Measurements from ENCODE around the gene TEX48.

TEX48 gene

DNA sequence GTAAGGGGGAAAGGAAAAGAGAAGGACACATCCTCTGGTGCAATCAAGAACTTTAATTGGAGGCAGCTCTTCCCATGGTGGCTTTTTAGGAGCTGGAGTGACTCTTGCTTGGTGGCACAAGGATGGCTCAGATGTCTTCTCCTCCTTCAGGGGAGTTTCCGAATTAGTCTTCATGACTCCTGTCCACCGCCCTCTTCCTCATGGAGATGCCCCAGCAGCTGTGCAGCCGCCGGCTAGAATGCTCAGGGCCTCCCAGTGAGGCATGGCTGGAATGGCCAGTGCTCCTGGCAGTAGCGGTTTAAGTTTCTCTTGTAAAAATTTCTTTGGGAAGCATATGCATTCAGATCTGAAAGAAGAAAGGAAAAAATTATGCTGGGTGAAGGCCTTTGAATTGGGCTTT lies 15.6 kb downstream of the TEX48 start:
- no peaks in the 10 kb centered on the region for H3K27me3 ChIP-seq (ENCODE audit: insufficient read depth, low read length)
- H3K27ac ChIP-seq (ENCODE audit: low read depth, low read length) = no peak overlapping the region
- H3K4me1 ChIP-seq (ENCODE audit: insufficient read depth, low read length) = peaks cover 4% of the 10 kb centered on the region; the same call in 1 of the 2 replicates
- no peak overlapping the region for H3K4me3 ChIP-seq (ENCODE audit: low read length)
- H3K9ac ChIP-seq (ENCODE audit: low read depth, low read length) = no peak overlapping the region
- 94% methylated on average over 5 of the region's 5 CpGs for WGBS
- no peaks in the 10 kb centered on the region for H3K9me3 ChIP-seq (ENCODE audit: insufficient read depth, low read depth, low read length)
- H3K36me3 ChIP-seq (ENCODE audit: insufficient read depth, low read length) = no peaks in the 10 kb centered on the region

DNA sequence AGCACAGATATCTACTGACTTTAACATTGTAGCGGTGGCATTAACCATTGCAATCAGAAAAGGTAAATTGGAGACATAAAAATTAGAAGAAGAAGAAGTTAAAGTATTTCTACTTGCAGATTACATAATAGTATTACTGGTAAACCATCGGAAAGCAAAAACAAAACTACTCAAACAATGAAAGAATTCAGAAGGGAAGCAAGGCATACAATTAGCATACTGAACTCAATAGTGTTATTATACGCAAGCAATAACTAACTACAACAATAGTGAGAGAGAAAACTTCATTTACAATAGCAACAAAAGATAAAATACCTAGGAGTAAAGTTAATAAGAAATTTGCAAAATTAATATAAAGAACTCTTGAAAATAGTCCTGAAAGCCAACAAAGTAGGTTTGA lies 17.8 kb downstream of the TEX48 start:
- H3K9me3 ChIP-seq (ENCODE audit: insufficient read depth, low read depth, low read length) = no peaks in the 10 kb centered on the region
- H3K27me3 ChIP-seq (ENCODE audit: insufficient read depth, low read length) = no peaks in the 10 kb centered on the region
- WGBS = 95% methylated on average over 2 of the region's 3 CpGs
- no peak overlapping the region for H3K27ac ChIP-seq (ENCODE audit: low read depth, low read length)
- no peaks in the 10 kb centered on the region for H3K36me3 ChIP-seq (ENCODE audit: insufficient read depth, low read length)
- H3K4me3 ChIP-seq (ENCODE audit: low read length) = no peak overlapping the region
- peaks cover 4% of the 10 kb centered on the region; the same call in 1 of the 2 replicates for H3K4me1 ChIP-seq (ENCODE audit: insufficient read depth, low read length)
- no peak overlapping the region for H3K9ac ChIP-seq (ENCODE audit: low read depth, low read length)

DNA sequence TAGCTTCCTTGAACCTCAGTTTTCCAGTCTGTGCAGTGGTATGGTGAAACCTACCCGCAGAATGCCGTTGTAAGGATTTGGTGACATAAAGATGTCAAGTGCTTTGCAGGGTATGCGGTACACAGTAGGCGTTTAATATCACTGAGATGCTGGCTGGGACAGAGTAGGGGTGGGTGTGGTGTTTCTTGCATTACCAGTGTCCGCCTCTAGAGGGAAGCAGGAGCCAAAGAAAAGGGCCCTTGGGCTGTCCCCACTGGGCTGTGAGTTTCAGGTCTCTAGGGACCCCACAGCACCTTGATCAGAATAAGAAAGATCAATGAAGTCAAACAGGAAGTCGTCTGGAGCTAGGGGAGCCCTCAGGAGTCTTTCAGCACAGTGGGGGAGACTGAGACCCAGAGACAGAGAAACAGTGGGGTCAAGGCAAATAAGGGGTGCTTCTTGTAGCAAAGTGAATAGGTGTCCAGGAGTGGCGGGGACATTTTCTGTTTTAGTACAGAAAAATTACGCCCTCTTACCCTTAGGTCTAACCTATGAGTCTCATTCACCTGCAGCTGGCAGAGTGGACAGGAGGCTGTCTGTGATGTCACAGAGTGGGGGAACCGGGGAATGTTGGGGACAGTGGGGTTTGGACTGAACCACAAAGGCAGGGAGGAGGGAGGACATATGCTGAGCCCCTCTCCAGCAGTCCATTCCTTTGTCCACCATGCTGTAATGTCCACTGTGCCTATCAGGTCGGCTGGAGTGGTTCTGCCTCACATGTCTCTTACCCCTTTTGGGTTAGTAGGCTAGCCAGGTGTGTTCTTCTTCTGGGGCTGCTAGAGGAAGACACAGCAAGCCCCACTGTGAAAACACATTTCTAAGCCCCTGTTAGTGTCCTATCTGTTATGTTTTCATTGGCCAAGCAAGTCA lies 19.7 kb downstream of the TEX48 start:
- H3K9me3 ChIP-seq (ENCODE audit: insufficient read depth, low read depth, low read length) = no peaks in the 10 kb centered on the region
- peaks cover 4% of the 10 kb centered on the region; the same call in 1 of the 2 replicates for H3K4me1 ChIP-seq (ENCODE audit: insufficient read depth, low read length)
- 52% methylated on average over 10 of the region's 10 CpGs for WGBS
- no peaks in the 10 kb centered on the region for H3K36me3 ChIP-seq (ENCODE audit: insufficient read depth, low read length)
- no peaks in the 10 kb centered on the region for H3K27me3 ChIP-seq (ENCODE audit: insufficient read depth, low read length)
- no peak overlapping the region for H3K9ac ChIP-seq (ENCODE audit: low read depth, low read length)
- no peak overlapping the region for H3K4me3 ChIP-seq (ENCODE audit: low read length)
- no peak overlapping the region for H3K27ac ChIP-seq (ENCODE audit: low read depth, low read length)

DNA sequence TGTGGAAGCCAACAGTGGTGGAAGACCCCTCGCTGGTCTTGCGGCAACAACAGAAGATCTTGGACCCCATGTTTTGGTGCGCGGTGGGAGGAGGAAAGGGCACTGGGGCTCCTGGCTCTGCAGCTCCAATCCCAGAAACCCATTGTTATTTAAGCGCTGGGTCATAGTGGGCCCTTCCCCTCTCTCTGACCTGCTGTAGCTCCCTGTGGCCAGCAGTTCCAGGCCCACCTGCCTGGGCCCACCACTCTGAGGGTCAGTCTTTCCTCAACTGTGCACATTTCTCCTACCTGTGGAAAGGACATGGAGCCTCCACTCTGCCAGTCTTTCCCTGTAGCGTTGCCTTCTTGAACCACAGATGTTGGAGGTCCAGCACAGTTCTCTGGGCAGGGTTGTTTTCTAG lies 24.3 kb downstream of the TEX48 start, which contains the start of gene TEX53:
Gene TEX53 (minus strand): TSS at position 101 of the 400 bp plus-strand sequence. CDS start 31 bp downstream, at position 70.
- Histone ChIP-seq H3K9ac (ENCODE audit: low read depth, low read length) (no peak within 1 kb of the TSS), H3K4me1 (ENCODE audit: insufficient read depth, low read length) (peaks cover 3% of the 10 kb centered on the region; the same call in 1 of the 2 replicates), H3K9me3 (ENCODE audit: insufficient read depth, low read depth, low read length) (no peaks in the 10 kb centered on the region), H3K27ac (ENCODE audit: low read depth, low read length) (no peak within 1 kb of the TSS), H3K4me3 (ENCODE audit: low read length) (no peak within 1 kb of the TSS), H3K27me3 (ENCODE audit: insufficient read depth, low read length) (no peaks in the 10 kb centered on the region), H3K36me3 (ENCODE audit: insufficient read depth, low read length) (no peaks in the 10 kb centered on the region)
- 96% methylated on average over 6 of the region's 6 CpGs for WGBS

DNA sequence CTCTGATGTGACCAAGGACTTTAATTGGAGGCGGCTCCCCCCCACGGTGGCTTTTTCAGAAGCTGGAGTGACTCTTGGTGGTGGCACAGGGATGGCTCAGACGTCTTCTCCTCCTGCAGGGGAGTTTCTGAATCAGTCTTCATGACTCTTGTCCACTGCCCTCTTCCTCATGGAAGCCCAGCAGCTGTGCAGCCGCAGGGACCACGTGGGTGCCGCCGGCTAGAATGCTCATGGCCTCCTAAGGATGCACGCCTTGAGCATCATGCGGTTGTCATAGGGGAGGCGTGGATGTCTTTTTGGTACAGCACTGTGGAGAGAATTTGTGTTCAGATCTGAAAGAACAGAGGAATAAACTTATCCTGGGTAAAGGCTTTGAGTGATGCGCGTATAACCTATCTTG lies 25.7 kb downstream of the TEX48 start:
- no peak overlapping the region for H3K4me3 ChIP-seq (ENCODE audit: low read length)
- no peaks in the 10 kb centered on the region for H3K36me3 ChIP-seq (ENCODE audit: insufficient read depth, low read length)
- no peak overlapping the region for H3K27ac ChIP-seq (ENCODE audit: low read depth, low read length)
- no peaks in the 10 kb centered on the region for H3K4me1 ChIP-seq (ENCODE audit: insufficient read depth, low read length)
- H3K9ac ChIP-seq (ENCODE audit: low read depth, low read length) = no peak overlapping the region
- H3K9me3 ChIP-seq (ENCODE audit: insufficient read depth, low read depth, low read length) = no peaks in the 10 kb centered on the region
- WGBS = 81% methylated on average over 10 of the region's 12 CpGs
- H3K27me3 ChIP-seq (ENCODE audit: insufficient read depth, low read length) = no peaks in the 10 kb centered on the region

DNA sequence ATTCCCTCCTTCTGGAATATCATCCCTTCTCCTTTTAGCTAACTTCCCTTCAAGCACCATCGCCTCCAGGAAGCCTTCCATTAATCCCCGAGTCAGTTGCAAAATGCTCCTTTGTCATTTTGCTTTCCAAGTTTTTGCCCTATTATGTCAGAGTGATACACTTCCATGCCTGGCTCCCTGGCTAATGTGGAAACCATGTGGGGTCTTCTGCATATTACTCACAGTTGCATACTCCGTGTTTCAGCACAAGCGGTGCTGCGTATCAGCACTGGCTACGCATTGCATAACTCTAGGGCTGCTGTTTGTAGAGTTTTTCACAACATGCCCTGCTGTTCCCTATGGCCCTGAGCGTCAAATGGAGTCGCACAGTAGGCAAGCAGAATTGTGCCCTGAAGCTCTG lies 26.3 kb downstream of the TEX48 start:
- no peaks in the 10 kb centered on the region for H3K4me1 ChIP-seq (ENCODE audit: insufficient read depth, low read length)
- no peak overlapping the region for H3K9ac ChIP-seq (ENCODE audit: low read depth, low read length)
- H3K27ac ChIP-seq (ENCODE audit: low read depth, low read length) = no peak overlapping the region
- no peaks in the 10 kb centered on the region for H3K36me3 ChIP-seq (ENCODE audit: insufficient read depth, low read length)
- H3K4me3 ChIP-seq (ENCODE audit: low read length) = no peak overlapping the region
- no peaks in the 10 kb centered on the region for H3K27me3 ChIP-seq (ENCODE audit: insufficient read depth, low read length)
- H3K9me3 ChIP-seq (ENCODE audit: insufficient read depth, low read depth, low read length) = no peaks in the 10 kb centered on the region
- 85% methylated on average over 8 of the region's 8 CpGs for WGBS

DNA sequence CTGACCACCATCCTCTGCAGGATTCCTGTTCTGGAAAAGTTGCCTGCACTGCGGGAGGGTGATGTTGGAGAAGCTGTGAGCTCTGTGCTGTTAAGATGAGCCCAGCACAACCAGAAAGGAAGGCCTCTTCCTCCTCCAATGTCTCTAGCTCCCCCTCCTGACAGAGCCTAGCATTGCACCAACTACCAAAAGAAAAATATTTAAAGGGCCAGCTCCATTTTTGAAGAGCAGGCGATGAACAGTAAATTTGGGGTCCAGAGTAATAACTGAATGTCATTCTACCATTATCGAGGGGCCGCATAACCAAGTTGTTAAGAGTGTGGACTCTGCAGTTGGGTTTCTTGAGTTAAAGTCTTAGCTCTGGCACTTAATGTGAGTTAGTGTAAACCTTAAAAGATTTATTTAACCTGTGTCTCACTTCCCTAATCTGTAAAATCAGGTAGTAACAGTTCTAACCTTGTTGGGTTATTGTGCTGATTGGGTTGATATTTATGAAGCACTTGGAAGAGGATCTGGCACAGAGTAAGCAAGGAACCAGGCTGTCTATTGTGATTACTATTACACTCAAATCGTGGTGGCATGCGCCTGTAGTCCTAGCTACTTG lies 28.3 kb downstream of the TEX48 start:
- H3K27ac ChIP-seq (ENCODE audit: low read depth, low read length) = no peak overlapping the region
- no peaks in the 10 kb centered on the region for H3K4me1 ChIP-seq (ENCODE audit: insufficient read depth, low read length)
- no peaks in the 10 kb centered on the region for H3K36me3 ChIP-seq (ENCODE audit: insufficient read depth, low read length)
- H3K4me3 ChIP-seq (ENCODE audit: low read length) = no peak overlapping the region
- H3K27me3 ChIP-seq (ENCODE audit: insufficient read depth, low read length) = no peaks in the 10 kb centered on the region
- H3K9me3 ChIP-seq (ENCODE audit: insufficient read depth, low read depth, low read length) = no peaks in the 10 kb centered on the region
- 41% methylated on average over 6 of the region's 6 CpGs for WGBS
- no peak overlapping the region for H3K9ac ChIP-seq (ENCODE audit: low read depth, low read length)

DNA sequence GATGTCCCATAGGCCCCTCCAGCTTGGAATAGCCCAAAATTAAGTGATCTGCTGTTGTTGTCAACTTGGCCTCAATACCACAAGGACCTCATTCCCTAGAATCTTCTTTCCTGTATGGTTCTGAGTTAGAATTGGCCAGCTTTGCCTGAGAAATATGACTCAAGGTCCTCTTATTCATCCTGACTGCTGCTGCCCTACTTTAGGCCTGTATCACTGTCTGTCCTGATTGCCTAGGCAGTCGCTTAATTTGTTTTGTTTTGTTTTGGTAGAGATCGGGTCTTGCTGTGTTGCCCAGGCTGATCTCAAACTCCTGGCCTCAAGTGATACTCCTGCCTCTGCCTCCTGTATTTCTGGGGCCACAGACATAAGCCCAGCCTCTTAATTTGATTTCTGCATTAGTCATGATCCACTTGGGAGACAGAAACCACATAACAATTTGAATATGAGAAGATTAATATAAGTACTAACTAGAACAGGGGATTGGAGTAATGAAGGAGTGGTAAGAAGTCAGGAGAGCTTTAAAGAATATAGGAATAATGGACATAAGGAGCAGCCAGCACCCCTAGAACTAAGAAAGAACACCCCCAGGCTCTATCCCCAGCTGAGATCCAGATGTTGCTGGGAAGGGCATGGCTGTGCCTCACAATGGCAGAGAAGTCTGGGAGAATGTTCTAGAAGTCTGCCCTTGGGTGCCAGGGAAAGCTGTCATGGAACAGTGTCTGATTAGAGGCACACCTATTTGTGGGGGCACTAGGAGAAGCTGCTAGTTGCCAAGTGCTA lies 29.0 kb downstream of the TEX48 start:
- H3K4me3 ChIP-seq (ENCODE audit: low read length) = no peak overlapping the region
- 93% methylated on average over 2 of the region's 2 CpGs for WGBS
- H3K27ac ChIP-seq (ENCODE audit: low read depth, low read length) = no peak overlapping the region
- H3K9ac ChIP-seq (ENCODE audit: low read depth, low read length) = no peak overlapping the region
- no peaks in the 10 kb centered on the region for H3K27me3 ChIP-seq (ENCODE audit: insufficient read depth, low read length)
- H3K36me3 ChIP-seq (ENCODE audit: insufficient read depth, low read length) = no peaks in the 10 kb centered on the region
- H3K9me3 ChIP-seq (ENCODE audit: insufficient read depth, low read depth, low read length) = no peaks in the 10 kb centered on the region
- no peaks in the 10 kb centered on the region for H3K4me1 ChIP-seq (ENCODE audit: insufficient read depth, low read length)

DNA sequence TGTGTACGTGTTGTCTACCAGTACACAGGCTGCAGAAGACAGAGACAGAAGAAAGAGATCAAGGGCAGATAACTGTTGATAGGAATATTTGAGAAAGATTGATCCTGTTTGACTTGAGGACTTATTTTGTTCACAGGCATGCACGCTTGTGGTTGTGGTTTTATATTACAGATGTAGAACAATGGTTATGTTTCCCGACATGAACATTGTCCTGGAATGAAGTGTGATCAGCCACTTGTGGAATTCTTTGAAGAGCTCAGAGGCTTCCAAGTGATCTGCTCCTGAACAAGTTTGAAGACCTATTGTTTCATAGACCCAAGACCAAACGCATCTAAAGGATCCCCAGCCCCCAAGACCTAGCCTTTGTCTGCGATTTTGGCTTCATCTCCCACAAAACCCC lies 38.1 kb downstream of the TEX48 start:
- Histone ChIP-seq H3K4me3 (ENCODE audit: low read length) (no peak overlapping the region), H3K36me3 (ENCODE audit: insufficient read depth, low read length) (peaks cover 25% of the 10 kb centered on the region), H3K4me1 (ENCODE audit: insufficient read depth, low read length) (no peaks in the 10 kb centered on the region), H3K9me3 (ENCODE audit: insufficient read depth, low read depth, low read length) (no peaks in the 10 kb centered on the region), H3K27me3 (ENCODE audit: insufficient read depth, low read length) (no peaks in the 10 kb centered on the region), H3K27ac (ENCODE audit: low read depth, low read length) (no peak overlapping the region), H3K9ac (ENCODE audit: low read depth, low read length) (no peak overlapping the region)
- 89% methylated on average over 5 of the region's 5 CpGs for WGBS

DNA sequence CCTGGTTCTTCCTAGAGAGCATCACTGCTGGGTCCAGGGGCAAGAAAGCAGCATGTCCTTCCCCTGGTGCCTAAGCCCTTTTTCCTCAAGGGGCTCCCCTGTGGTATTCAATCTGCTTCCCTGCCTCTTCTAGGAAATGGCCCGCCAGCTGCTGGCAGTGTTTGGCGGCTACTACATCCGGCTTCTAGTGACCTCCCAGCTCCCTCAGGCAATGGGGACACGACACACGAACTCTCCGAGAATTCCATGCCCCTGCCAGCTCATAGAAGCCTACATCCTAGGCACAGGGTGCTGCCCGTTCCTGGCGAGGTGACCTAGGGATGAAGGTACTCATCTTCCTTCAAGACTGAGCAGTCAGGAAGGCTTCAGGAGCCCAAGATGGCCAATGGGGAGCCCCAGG lies 39.0 kb downstream of the TEX48 start:
- no peak overlapping the region for H3K9ac ChIP-seq (ENCODE audit: low read depth, low read length)
- peaks cover 25% of the 10 kb centered on the region for H3K36me3 ChIP-seq (ENCODE audit: insufficient read depth, low read length)
- no peak overlapping the region for H3K4me3 ChIP-seq (ENCODE audit: low read length)
- H3K4me1 ChIP-seq (ENCODE audit: insufficient read depth, low read length) = no peaks in the 10 kb centered on the region
- H3K9me3 ChIP-seq (ENCODE audit: insufficient read depth, low read depth, low read length) = no peaks in the 10 kb centered on the region
- 93% methylated on average over 8 of the region's 8 CpGs for WGBS
- H3K27ac ChIP-seq (ENCODE audit: low read depth, low read length) = no peak overlapping the region
- H3K27me3 ChIP-seq (ENCODE audit: insufficient read depth, low read length) = no peaks in the 10 kb centered on the region

DNA sequence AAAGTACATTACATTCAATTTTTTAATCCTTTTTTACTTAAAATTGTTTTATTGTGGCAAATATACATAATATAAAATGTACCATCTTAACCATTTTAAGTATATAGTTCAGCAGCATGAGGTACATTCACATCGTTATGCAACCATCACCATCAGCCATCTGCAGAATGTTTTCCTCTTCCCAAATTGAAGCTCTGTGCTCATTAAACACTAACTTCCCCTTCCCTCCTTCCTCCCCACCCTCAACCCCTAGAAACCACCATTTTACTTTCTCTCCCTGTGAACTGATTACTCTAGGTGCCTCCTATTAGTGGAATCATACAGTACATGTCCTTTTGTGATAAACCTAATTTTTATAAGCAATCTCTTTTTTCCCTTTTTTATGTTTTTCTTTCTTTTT lies 40.0 kb downstream of the TEX48 start:
- no peak overlapping the region for H3K9ac ChIP-seq (ENCODE audit: low read depth, low read length)
- no peak overlapping the region for H3K27ac ChIP-seq (ENCODE audit: low read depth, low read length)
- WGBS = 98% methylated on average over 1 of the region's 1 CpG
- H3K4me3 ChIP-seq (ENCODE audit: low read length) = no peak overlapping the region
- H3K9me3 ChIP-seq (ENCODE audit: insufficient read depth, low read depth, low read length) = no peaks in the 10 kb centered on the region
- no peaks in the 10 kb centered on the region for H3K27me3 ChIP-seq (ENCODE audit: insufficient read depth, low read length)
- peaks cover 25% of the 10 kb centered on the region for H3K36me3 ChIP-seq (ENCODE audit: insufficient read depth, low read length)
- no peaks in the 10 kb centered on the region for H3K4me1 ChIP-seq (ENCODE audit: insufficient read depth, low read length)
